Transverse colon (tissue), 3 donors: Measurements from ENCODE around the gene AZGP1.

Experiments
- CTCF ChIP-seq, 5 experiments: fragments of 200-600 bp in 3 of 5; fragments of 450-650 bp in 2 of 5; sonication (generic) in 3 of 5; IDR thresholded peaks; 1 replicate in 2 of 5; 2 replicates in 3 of 5; pipeline ENCODE4 v1.5.1; 2016 to 2017; ENCODE audit warnings: antibody characterized with exemption in 5 of 5, inconsistent platforms in 3 of 5, mild to moderate bottlenecking in 2 of 5, moderate library complexity in 1 of 5
- EP300 ChIP-seq: sonication (generic); formaldehyde crosslinking; IDR thresholded peaks from one replicate; pipeline ENCODE4 v1.6.1; 2017; ENCODE audit warnings: antibody characterized with exemption, low read depth
- POLR2A ChIP-seq: fragments of 450-650 bp; IDR thresholded peaks from one replicate; pipeline ENCODE4 v1.6.1; 2016; ENCODE audit warnings: antibody characterized with exemption, mild to moderate bottlenecking, moderate library complexity

GRCh38 chr7:100017875-100018274, 42.0 kb upstream of the AZGP1 start:
- TF ChIP-seq CTCF (IDR thresholded peaks at IDR 0.05) (no peak), EP300 (no peak), POLR2A (no peak)
